ENCODE data around the gene PRKN.

- TF ChIP-seq CTCF (IDR thresholded peaks at IDR 0.05) (no peak), POLR2AphosphoS5 (IDR thresholded peaks at IDR 0.05; ENCODE audit: low read depth, low read length) (no peak)
Measured at GRCh38 chr6:161608771-161609170, 1118.8 kb downstream of the PRKN start.
